HG02642 (cell line): ENCODE results near the gene PODXL2.
"Not testable (repeated sequence)": the region's sequence is repeated elsewhere in the genome, so short reads cannot be mapped to it uniquely, and the experiment has no call there.

Experiments
- ATAC-seq: cut with Tn5 transposase; IDR thresholded peaks from one replicate; pipeline ENCODE4 v1.9.1; 2021; ENCODE audit warnings: mild to moderate bottlenecking; ENCODE audit not compliant: unreplicated experiment, poor library complexity

PODXL2 gene

GRCh38 chr3:127604546-127605165 is 24.3 kb upstream of the PODXL2 start:
- ATAC-seq, result no peak

- ATAC-seq, result not testable (repeated sequence)
Measured at GRCh38 chr3:127605547-127605946, 23.4 kb upstream of the PODXL2 start.

GRCh38 chr3:127606086-127606805 is 22.7 kb upstream of the PODXL2 start:
- ATAC-seq, result no peak

- no peak for ATAC-seq
Measured at GRCh38 chr3:127606981-127607595, 21.9 kb upstream of the PODXL2 start.

- no peak for ATAC-seq
Measured at GRCh38 chr3:127607675-127608361, 21.2 kb upstream of the PODXL2 start.

GRCh38 chr3:127608362-127608718 is 20.6 kb upstream of the PODXL2 start:
- ATAC-seq, result no peak

- ATAC-seq, result no peak
Measured at GRCh38 chr3:127610105-127610504, 18.9 kb upstream of the PODXL2 start.

- ATAC-seq, result no peak
Measured at GRCh38 chr3:127611251-127611650, 17.7 kb upstream of the PODXL2 start.

GRCh38 chr3:127612966-127613365 is 16.0 kb upstream of the PODXL2 start:
- no peak for ATAC-seq

- ATAC-seq, result no peak
Measured at GRCh38 chr3:127613406-127613805, 15.6 kb upstream of the PODXL2 start.

GRCh38 chr3:127614928-127615589 is 13.9 kb upstream of the PODXL2 start:
- no peak for ATAC-seq

- no peak for ATAC-seq
Measured at GRCh38 chr3:127615631-127616305, 13.2 kb upstream of the PODXL2 start.

- no peak for ATAC-seq
Measured at GRCh38 chr3:127616836-127617605, 12.0 kb upstream of the PODXL2 start.

- no peak for ATAC-seq
Measured at GRCh38 chr3:127618891-127619290, 10.1 kb upstream of the PODXL2 start.

GRCh38 chr3:127620637-127621375 is 8.2 kb upstream of the PODXL2 start:
- no peak for ATAC-seq

GRCh38 chr3:127622031-127622430 is 7.0 kb upstream of the PODXL2 start:
- no peak for ATAC-seq

- ATAC-seq, result no peak
Measured at GRCh38 chr3:127622772-127623576, 6.0 kb upstream of the PODXL2 start.

- no peak for ATAC-seq
Measured at GRCh38 chr3:127624063-127624462, 4.9 kb upstream of the PODXL2 start.
